ENCODE measurements around the gene MAN2A2.
"Not testable (repeated sequence)": the region's sequence is repeated elsewhere in the genome, so short reads cannot be mapped to it uniquely, and the experiment has no call there.

The MAN2A2 gene

GRCh38 chr15:90913398-90913944 is 10.4 kb downstream of the MAN2A2 start:
- intact Hi-C loops (cut with DNase I): no loop called here
- DNase-seq: peak in 2 of 10 donors; percentile 20 to 67

- intact Hi-C loops (cut with DNase I): no loop called here
- DNase-seq: peak in 2 of 10 donors; percentile 2 to 57
Observed at GRCh38 chr15:90914305-90915080, 11.4 kb downstream of the MAN2A2 start.

GRCh38 chr15:90915216-90915807 is 12.2 kb downstream of the MAN2A2 start:
- peak in 1 of 10 donors; percentile 20 for DNase-seq
- intact Hi-C loops (cut with DNase I): no loop called here

GRCh38 chr15:90915808-90916440 is 12.8 kb downstream of the MAN2A2 start:
- peak in 1 of 10 donors; percentile 82 for DNase-seq
- intact Hi-C loops (cut with DNase I): no loop called here

GRCh38 chr15:90916461-90916860 is 13.4 kb downstream of the MAN2A2 start:
- peak in 1 of 10 donors; percentile 70 for DNase-seq

GRCh38 chr15:90917569-90917968 is 14.5 kb downstream of the MAN2A2 start:
- peak in 2 of 10 donors; percentile 18 to 75 for DNase-seq
- intact Hi-C loops (cut with DNase I): no loop called here

More at GRCh38 chr15:90916461-90916860, 13.4 kb downstream of the MAN2A2 start:
- intact Hi-C loops (cut with DNase I): no loop called here

- peak in 2 of 10 donors; percentile 5 to 72 for DNase-seq
- intact Hi-C loops (cut with DNase I): no loop called here
Observed at GRCh38 chr15:90918034-90918788, 15.1 kb downstream of the MAN2A2 start.

GRCh38 chr15:90918835-90919234 is 15.7 kb downstream of the MAN2A2 start:
- intact Hi-C loops (cut with DNase I): no loop called here
- no peak for DNase-seq

- DNase-seq: no peak
- intact Hi-C loops (cut with DNase I): no loop called here
Observed at GRCh38 chr15:90921887-90922286, 18.8 kb downstream of the MAN2A2 start.

- intact Hi-C loops (cut with DNase I): not testable (repeated sequence)
Observed at GRCh38 chr15:90922712-90923322, 19.7 kb downstream of the MAN2A2 start.

GRCh38 chr15:90924375-90924774 is 21.3 kb downstream of the MAN2A2 start:
- no peak for DNase-seq
- intact Hi-C loops (cut with DNase I): no loop called here

More at GRCh38 chr15:90922712-90923322, 19.7 kb downstream of the MAN2A2 start:
- DNase-seq: peak in 1 of 10 donors; percentile 43

GRCh38 chr15:90926766-90927165 is 23.7 kb downstream of the MAN2A2 start:
- intact Hi-C loops (cut with DNase I): not testable (repeated sequence)
- DNase-seq: peak in 1 of 10 donors; percentile 12

- intact Hi-C loops (cut with DNase I); DNase-seq: not testable (repeated sequence)
Observed at GRCh38 chr15:90928106-90928505, 25.0 kb downstream of the MAN2A2 start.

GRCh38 chr15:90929246-90930019 is 26.3 kb downstream of the MAN2A2 start:
- DNase-seq: peak in 1 of 10 donors; percentile 16
- intact Hi-C loops (cut with DNase I): loop anchor here (2.0 kb wide), 1 partner anchor 27 kb away; the partner anchor contains the start of gene MAN2A2

GRCh38 chr15:90930861-90931574 is 27.9 kb downstream of the MAN2A2 start:
- intact Hi-C loops (cut with DNase I): loop anchor here (2.0 kb wide), 1 partner anchor 28 kb away; the partner anchor contains the start of gene MAN2A2
- DNase-seq: peak in 1 of 10 donors; percentile 49

GRCh38 chr15:90931575-90931827 is 28.4 kb downstream of the MAN2A2 start:
- intact Hi-C loops (cut with DNase I): loop anchor here (2.0 kb wide), 1 partner anchor 29 kb away; the partner anchor contains the start of gene MAN2A2
- DNase-seq: no peak

- peak; percentile 78 to 98 (median 92) for DNase-seq
- intact Hi-C loops (cut with DNase I): loop anchor here (2.0 kb wide), 1 partner anchor 29 kb away; the partner anchor contains the start of gene MAN2A2
Observed at GRCh38 chr15:90931828-90932659, 28.9 kb downstream of the MAN2A2 start, which contains the start of gene HDDC3. Gene HDDC3 (minus strand): TSS chr15:90932549. CDS start chr15:90932540, 9 bp downstream.

Data from posterior cingulate gyrus (tissue), 11 donors.